GM19463 (cell line): ENCODE results near the gene TRIM28.
A peak's percentile ranks its signal among the peaks of the same experiment; 100 is the strongest.

Experiments
- ATAC-seq: cut with Tn5 transposase; IDR thresholded peaks from one replicate; pipeline ENCODE4 v1.9.1; 2021; ENCODE audit warnings: mild to moderate bottlenecking, moderate library complexity; ENCODE audit not compliant: unreplicated experiment

TRIM28 gene

GRCh38 chr19:58559275-58560006, 15.6 kb downstream of the TRIM28 start:
- ATAC-seq, result no peak

GRCh38 chr19:58560007-58560887, 16.4 kb downstream of the TRIM28 start:
- no peak for ATAC-seq

GRCh38 chr19:58560921-58561320, 17.1 kb downstream of the TRIM28 start:
- no peak for ATAC-seq

- no peak for ATAC-seq
Observed at GRCh38 chr19:58561373-58562121, 17.7 kb downstream of the TRIM28 start.

- ATAC-seq, result no peak
Observed at GRCh38 chr19:58562122-58563033, 18.5 kb downstream of the TRIM28 start.

GRCh38 chr19:58563034-58563573, 19.2 kb downstream of the TRIM28 start:
- ATAC-seq, result no peak

- no peak for ATAC-seq
Observed at GRCh38 chr19:58563823-58564222, 20.0 kb downstream of the TRIM28 start.

- no peak for ATAC-seq
Observed at GRCh38 chr19:58566989-58567388, 23.1 kb downstream of the TRIM28 start.

GRCh38 chr19:58568453-58569130, 24.7 kb downstream of the TRIM28 start:
- no peak for ATAC-seq

GRCh38 chr19:58569191-58569942, 25.5 kb downstream of the TRIM28 start:
- ATAC-seq, result no peak

- ATAC-seq, result no peak
Observed at GRCh38 chr19:58569943-58570670, 26.2 kb downstream of the TRIM28 start.

- ATAC-seq, result no peak
Observed at GRCh38 chr19:58570770-58571574, 27.1 kb downstream of the TRIM28 start.

GRCh38 chr19:58571575-58571947, 27.7 kb downstream of the TRIM28 start:
- ATAC-seq, result no peak

GRCh38 chr19:58572026-58572817, 28.4 kb downstream of the TRIM28 start:
- no peak for ATAC-seq

- peak; percentile 52 for ATAC-seq
Observed at GRCh38 chr19:58572818-58573657, 29.2 kb downstream of the TRIM28 start, which contains the start of gene MZF1. Gene MZF1, minus strand, starts transcription at chr19:58573335. Its CDS starts 1,946 bp downstream, at chr19:58571389.
